HepG2 (cell line): ENCODE data around the gene RABEP1. TPM values are rescaled to one million over a fixed set of nuclear protein-coding genes. Genes with fewer than 3 reads are reported as not detected.

Experiments used
- ATAD3A ChIP-seq: sonication (generic); formaldehyde crosslinking; IDR thresholded peaks from 2 replicates; pipeline ENCODE4 v1.4.0; 2020; ENCODE audit warnings: missing genetic modification reagents
- GPN1 ChIP-seq: sonication (generic); formaldehyde crosslinking; IDR thresholded peaks from 2 replicates; pipeline ENCODE4 v1.5.1; 2020; ENCODE audit warnings: missing genetic modification reagents, borderline replicate concordance
- ISX ChIP-seq: sonication (generic); formaldehyde crosslinking; conservative IDR thresholded peaks from 2 replicates; pipeline ENCODE4 v1.5.0; 2020; ENCODE audit warnings: missing genetic modification reagents
- MAF1 ChIP-seq: sonication (generic); formaldehyde crosslinking; IDR thresholded peaks from 2 replicates; pipeline ENCODE4 v1.5.0; 2020; ENCODE audit warnings: missing genetic modification reagents, borderline replicate concordance
- MEIS2 ChIP-seq: sonication (generic); formaldehyde crosslinking; IDR thresholded peaks from 2 replicates; pipeline ENCODE4 v1.9.0; 2021; ENCODE audit warnings: mild to moderate bottlenecking, missing genetic modification reagents
- ZBTB3 ChIP-seq: sonication (generic); formaldehyde crosslinking; IDR thresholded peaks from 2 replicates; pipeline ENCODE4 v1.4.0; 2020; ENCODE audit warnings: low read depth, mild to moderate bottlenecking, moderate library complexity, missing genetic modification reagents, borderline replicate concordance
- ZNF652 ChIP-seq: IDR thresholded peaks from 2 replicates; pipeline ENCODE4 v1.6.1; 2016; ENCODE audit warnings: low read depth, borderline replicate concordance
- polyA plus RNA-seq, 8 experiments: library from polyadenylated mRNA; depleted of rRNA in 3 of 8; stranded (reverse) in 7 of 8; unstranded in 1 of 8; fragments of >200 nt; fragmentation: Illumina TruSeq in 4 of 8; extraction: Trizol in 4 of 8; gene quantifications; 2 replicates each; pipeline versions ENCODE4 v1.2.1 to v1.2.3, GENCODE V29; 2011 to 2016; ENCODE audit warnings: low read depth in 4 of 8, missing spikeins in 1 of 8, mixed read lengths in 1 of 8; ENCODE audit not compliant: insufficient read depth in 1 of 8
- total RNA-seq, 5 experiments: library from RNA; depleted of rRNA; stranded (reverse); fragments of >200 nt; fragmentation: Illumina TruSeq; extraction: Trizol; gene quantifications; 2 replicates each; pipeline ENCODE4 v1.2.3, GENCODE V29; 2016; ENCODE audit warnings: low read depth in 1 of 5
- TF ChIP-seq, protein P1 (sequence below): sonication (generic); formaldehyde crosslinking; IDR thresholded peaks from 2 replicates; pipeline ENCODE4 v1.4.0; 2020; ENCODE audit warnings: mild to moderate bottlenecking, missing genetic modification reagents, borderline replicate concordance
- TF ChIP-seq, protein P2 (sequence below): sonication (generic); formaldehyde crosslinking; IDR thresholded peaks from 2 replicates; pipeline ENCODE4 v1.4.0; 2020; ENCODE audit warnings: mild to moderate bottlenecking, missing genetic modification reagents
- TF ChIP-seq, protein P3 (sequence below): IDR thresholded peaks from 2 replicates; pipeline ENCODE4 v1.6.1; 2016; ENCODE audit warnings: low read depth, control low read depth
- TF ChIP-seq, protein P4 (sequence below): IDR thresholded peaks from 2 replicates; pipeline ENCODE4 v1.6.1; 2016; ENCODE audit warnings: missing genetic modification reagents, missing compliant biosample characterization
- TF ChIP-seq, protein P5 (sequence below): sonication (generic); formaldehyde crosslinking; IDR thresholded peaks from 2 replicates; pipeline ENCODE4 v1.5.0; 2020; ENCODE audit warnings: mild to moderate bottlenecking, missing genetic modification reagents
- TF ChIP-seq, protein P6 (sequence below): sonication (generic); formaldehyde crosslinking; IDR thresholded peaks from 2 replicates; pipeline ENCODE4 v1.5.0; 2020; ENCODE audit warnings: missing genetic modification reagents

RABEP1 gene
- total and polyA plus RNA-seq, 2 of the 13 experiments (the other 11 are each of a cell fraction or from before 2014, with no cell fraction given): 13.7 to 41.5 TPM

DNA sequence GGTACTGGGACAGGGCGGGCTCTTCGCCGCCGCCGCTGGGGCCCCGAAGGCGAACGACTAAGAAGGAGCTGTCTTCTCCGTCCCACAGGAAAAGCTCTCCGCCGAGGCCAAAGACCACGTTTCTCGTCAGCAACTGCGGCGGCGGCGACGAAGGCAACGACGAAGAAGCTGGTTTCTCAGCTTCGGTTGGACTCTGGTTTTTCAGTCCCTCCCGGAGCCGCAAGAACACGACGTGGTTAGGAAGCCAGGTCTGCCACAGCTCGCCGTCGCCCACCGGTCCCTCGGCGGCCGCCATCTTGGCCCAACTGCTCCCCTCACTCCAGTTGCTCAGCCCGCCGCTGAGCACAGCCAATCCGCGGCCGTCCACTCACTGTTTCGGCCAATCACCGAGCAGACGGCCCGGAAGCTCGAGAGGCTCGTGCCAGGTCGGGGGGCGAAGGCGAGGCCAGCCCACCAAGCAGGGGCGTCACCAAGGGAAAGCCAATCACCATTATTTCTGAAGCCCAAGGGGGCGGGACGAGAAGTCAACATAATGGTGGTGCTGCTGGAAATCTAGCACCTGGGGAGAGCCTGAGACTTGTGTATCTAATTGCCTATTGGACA lies 137.4 kb downstream of the RABEP1 start, which contains the start of gene NUP88 (continued):
- TF ChIP-seq, protein P1, sequence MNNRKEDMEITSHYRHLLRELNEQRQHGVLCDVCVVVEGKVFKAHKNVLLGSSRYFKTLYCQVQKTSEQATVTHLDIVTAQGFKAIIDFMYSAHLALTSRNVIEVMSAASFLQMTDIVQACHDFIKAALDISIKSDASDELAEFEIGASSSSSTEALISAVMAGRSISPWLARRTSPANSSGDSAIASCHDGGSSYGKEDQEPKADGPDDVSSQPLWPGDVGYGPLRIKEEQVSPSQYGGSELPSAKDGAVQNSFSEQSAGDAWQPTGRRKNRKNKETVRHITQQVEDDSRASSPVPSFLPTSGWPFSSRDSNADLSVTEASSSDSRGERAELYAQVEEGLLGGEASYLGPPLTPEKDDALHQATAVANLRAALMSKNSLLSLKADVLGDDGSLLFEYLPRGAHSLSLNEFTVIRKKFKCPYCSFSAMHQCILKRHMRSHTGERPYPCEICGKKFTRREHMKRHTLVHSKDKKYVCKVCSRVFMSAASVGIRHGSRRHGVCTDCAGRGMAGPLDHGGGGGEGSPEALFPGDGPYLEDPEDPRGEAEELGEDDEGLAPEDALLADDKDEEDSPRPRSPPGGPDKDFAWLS (CRISPR knock-in tag): no peak
- TF ChIP-seq MAF1 (CRISPR knock-in tag): no peak
- no peak for TF ChIP-seq GPN1
- TF ChIP-seq, protein P2, sequence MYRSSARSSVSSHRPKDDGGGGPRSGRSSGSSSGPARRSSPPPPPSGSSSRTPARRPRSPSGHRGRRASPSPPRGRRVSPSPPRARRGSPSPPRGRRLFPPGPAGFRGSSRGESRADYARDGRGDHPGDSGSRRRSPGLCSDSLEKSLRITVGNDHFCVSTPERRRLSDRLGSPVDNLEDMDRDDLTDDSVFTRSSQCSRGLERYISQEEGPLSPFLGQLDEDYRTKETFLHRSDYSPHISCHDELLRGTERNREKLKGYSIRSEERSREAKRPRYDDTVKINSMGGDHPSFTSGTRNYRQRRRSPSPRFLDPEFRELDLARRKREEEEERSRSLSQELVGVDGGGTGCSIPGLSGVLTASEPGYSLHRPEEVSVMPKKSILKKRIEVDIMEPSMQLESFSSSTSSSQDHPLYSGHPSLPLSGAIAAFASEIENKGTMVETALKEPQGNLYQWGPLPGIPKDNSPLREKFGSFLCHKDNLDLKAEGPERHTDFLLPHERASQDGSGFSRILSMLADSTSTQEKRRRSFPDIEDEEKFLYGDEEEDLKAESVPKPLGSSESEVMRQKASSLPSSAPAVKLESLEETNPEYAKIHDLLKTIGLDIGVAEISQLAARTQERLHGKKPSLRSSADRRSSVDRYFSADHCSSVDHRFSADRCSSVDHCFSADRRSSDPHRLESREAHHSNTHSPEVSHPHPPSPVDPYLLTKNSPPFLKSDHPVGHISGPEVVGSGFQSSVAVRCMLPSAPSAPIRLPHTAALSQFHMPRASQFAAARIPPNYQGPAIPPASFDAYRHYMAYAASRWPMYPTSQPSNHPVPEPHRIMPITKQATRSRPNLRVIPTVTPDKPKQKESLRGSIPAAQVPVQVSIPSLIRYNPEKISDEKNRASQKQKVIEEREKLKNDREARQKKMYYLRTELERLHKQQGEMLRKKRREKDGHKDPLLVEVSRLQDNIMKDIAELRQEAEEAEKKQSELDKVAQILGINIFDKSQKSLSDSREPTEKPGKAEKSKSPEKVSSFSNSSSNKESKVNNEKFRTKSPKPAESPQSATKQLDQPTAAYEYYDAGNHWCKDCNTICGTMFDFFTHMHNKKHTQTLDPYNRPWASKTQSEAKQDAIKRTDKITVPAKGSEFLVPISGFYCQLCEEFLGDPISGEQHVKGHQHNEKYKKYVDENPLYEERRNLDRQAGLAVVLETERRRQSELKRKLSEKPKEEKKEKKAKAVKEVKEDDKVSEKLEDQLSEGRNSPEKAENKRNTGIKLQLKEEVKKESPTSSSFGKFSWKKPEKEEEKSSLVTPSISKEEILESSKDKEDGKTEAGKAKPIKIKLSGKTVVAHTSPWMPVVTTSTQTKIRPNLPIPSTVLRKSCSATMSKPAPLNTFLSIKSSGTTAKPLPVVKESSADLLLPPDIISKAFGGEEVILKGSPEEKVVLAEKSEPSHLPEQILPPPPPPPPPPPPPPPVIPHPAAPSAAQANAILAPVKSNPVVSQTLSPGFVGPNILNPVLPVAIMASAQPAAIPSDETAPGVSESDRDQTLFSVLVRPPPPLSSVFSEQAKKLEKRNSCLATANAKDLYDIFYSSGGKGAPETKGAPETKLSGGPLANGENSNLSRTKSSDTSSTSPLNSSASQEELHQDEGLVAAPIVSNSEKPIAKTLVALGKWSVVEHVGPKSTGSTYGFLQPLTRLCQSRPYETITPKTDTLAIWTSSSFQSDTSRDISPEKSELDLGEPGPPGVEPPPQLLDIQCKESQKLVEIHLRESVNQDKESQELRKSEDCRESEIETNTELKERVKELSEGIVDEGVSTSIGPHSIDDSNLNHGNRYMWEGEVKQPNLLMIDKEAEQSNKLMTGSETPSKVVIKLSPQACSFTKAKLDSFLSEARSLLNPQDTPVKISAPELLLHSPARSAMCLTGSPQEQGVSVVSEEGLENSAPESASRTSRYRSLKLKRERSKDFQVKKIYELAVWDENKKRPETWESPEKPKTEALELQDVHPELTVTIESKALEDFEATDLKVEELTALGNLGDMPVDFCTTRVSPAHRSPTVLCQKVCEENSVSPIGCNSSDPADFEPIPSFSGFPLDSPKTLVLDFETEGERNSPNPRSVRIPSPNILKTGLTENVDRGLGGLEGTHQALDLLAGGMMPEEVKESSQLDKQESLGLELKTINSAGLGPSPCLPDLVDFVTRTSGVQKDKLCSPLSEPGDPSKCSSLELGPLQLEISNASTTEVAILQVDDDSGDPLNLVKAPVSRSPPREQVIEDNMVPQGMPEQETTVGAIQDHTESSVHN (CRISPR knock-in tag): no peak
- no peak for TF ChIP-seq ZNF652
- TF ChIP-seq, protein P3, sequence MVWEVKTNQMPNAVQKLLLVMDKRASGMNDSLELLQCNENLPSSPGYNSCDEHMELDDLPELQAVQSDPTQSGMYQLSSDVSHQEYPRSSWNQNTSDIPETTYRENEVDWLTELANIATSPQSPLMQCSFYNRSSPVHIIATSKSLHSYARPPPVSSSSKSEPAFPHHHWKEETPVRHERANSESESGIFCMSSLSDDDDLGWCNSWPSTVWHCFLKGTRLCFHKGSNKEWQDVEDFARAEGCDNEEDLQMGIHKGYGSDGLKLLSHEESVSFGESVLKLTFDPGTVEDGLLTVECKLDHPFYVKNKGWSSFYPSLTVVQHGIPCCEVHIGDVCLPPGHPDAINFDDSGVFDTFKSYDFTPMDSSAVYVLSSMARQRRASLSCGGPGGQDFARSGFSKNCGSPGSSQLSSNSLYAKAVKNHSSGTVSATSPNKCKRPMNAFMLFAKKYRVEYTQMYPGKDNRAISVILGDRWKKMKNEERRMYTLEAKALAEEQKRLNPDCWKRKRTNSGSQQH (CRISPR knock-in tag): no peak
- TF ChIP-seq ISX (CRISPR knock-in tag): no peak
- no peak for TF ChIP-seq ATAD3A (CRISPR knock-in tag)
- TF ChIP-seq ZBTB3 (CRISPR knock-in tag): no peak
- TF ChIP-seq, protein P4, sequence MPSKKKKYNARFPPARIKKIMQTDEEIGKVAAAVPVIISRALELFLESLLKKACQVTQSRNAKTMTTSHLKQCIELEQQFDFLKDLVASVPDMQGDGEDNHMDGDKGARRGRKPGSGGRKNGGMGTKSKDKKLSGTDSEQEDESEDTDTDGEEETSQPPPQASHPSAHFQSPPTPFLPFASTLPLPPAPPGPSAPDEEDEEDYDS (CRISPR knock-in tag): no peak
- TF ChIP-seq, protein P5, sequence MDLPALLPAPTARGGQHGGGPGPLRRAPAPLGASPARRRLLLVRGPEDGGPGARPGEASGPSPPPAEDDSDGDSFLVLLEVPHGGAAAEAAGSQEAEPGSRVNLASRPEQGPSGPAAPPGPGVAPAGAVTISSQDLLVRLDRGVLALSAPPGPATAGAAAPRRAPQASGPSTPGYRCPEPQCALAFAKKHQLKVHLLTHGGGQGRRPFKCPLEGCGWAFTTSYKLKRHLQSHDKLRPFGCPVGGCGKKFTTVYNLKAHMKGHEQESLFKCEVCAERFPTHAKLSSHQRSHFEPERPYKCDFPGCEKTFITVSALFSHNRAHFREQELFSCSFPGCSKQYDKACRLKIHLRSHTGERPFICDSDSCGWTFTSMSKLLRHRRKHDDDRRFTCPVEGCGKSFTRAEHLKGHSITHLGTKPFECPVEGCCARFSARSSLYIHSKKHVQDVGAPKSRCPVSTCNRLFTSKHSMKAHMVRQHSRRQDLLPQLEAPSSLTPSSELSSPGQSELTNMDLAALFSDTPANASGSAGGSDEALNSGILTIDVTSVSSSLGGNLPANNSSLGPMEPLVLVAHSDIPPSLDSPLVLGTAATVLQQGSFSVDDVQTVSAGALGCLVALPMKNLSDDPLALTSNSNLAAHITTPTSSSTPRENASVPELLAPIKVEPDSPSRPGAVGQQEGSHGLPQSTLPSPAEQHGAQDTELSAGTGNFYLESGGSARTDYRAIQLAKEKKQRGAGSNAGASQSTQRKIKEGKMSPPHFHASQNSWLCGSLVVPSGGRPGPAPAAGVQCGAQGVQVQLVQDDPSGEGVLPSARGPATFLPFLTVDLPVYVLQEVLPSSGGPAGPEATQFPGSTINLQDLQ (CRISPR knock-in tag): no peak
- TF ChIP-seq MEIS2: no peak
- TF ChIP-seq, protein P6, sequence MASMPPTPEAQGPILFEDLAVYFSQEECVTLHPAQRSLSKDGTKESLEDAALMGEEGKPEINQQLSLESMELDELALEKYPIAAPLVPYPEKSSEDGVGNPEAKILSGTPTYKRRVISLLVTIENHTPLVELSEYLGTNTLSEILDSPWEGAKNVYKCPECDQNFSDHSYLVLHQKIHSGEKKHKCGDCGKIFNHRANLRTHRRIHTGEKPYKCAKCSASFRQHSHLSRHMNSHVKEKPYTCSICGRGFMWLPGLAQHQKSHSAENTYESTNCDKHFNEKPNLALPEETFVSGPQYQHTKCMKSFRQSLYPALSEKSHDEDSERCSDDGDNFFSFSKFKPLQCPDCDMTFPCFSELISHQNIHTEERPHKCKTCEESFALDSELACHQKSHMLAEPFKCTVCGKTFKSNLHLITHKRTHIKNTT (CRISPR knock-in tag): no peak
